ENCODE measurements around the gene SHC2.
"Not testable (repeated sequence)": the region's sequence is repeated elsewhere in the genome, so short reads cannot be mapped to it uniquely, and the experiment has no call there.

The SHC2 gene

DNA sequence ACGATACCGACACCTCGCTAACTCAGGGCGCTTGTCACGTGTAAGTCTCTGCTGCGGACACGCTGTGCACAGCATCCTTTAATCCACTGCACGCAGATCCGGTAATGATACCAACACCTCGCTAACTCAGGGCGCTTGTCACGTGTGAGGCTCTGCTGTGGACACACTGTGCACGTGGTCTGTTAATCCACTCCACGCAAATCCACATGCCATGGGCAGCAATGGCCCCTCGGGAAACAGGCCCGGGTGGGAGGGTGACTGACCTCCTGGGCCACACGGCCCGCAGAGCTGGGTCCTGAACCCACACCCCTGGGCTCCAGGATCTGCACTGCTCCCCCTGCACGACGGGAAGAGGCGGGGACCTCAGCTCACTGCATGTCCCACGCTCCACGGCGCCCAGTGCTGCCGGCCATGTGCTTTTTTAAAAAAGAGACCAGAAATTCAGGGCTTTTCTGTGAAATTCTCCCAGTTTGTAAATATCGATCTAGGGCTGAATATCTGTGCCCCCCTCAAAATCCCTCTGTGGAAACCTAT lies 16.1 kb downstream of the SHC2 start:
- DNase-seq, result no peak

DNA sequence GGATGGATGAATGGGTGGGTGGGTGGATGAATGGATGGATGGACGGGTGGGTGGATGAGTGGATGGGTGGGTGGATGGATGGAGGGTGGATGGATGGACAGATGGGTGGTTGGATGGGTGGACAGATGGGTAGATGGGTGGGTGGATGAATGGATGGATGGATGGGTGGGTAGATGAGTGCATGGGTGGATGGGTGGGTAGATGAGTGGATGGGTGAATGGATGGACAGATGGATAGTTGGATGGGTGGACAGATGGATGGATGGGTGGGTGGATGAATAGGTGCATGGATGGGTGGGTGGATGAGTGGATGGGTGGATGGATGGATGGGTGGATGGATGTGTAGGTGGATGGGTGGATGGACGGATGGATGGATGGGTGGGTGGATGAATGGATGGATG lies 17.8 kb downstream of the SHC2 start:
- no peak for DNase-seq

DNA sequence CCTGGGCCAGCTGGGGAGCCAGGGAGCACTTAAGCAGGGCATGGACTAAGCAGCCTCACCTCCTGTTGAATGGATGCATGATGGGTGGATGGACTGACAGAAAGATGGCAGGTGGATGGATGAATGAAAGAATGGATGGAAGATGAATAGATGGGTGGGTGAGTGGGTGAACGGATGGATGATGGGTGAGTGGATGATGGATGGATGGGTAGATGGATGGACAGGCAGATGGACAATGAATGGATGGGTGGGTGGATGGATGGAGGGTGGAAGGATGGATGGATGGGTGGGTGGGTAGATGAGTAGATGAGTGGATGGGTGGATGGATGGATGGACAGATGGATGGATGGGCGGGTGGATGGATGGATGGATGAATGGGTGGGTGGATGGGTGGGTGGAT lies 18.7 kb downstream of the SHC2 start:
- DNase-seq, result no peak

DNA sequence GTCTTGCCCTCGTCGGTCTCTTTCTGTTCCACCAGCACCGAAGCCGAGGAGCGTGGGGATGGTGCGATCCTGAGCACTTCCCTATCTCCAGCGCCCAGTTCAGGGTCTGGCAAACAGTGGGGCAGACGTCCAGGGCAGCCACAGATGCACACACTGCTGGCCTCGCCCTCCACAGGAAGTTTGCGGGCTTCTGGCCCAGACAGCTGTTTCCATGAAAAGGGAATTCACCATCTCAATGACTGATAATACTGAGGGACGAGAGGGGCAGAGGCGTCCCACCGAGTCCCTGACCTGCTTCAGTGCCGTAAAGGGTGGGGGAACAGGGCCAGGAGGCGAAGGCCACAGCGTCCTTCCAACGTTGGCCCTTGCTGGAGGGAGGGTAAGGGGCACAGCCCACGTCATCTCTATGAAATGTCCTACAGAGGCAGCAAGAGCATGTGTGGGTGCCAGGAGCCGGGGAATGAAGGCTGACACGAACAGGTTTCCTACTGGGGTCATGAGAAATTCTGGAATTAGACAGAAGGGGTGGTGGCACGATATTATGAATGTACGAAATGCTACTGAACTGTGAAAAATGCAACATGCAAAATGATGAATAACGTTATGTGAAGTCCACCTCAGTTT lies 19.5 kb downstream of the SHC2 start:
- no peak for DNase-seq

DNA sequence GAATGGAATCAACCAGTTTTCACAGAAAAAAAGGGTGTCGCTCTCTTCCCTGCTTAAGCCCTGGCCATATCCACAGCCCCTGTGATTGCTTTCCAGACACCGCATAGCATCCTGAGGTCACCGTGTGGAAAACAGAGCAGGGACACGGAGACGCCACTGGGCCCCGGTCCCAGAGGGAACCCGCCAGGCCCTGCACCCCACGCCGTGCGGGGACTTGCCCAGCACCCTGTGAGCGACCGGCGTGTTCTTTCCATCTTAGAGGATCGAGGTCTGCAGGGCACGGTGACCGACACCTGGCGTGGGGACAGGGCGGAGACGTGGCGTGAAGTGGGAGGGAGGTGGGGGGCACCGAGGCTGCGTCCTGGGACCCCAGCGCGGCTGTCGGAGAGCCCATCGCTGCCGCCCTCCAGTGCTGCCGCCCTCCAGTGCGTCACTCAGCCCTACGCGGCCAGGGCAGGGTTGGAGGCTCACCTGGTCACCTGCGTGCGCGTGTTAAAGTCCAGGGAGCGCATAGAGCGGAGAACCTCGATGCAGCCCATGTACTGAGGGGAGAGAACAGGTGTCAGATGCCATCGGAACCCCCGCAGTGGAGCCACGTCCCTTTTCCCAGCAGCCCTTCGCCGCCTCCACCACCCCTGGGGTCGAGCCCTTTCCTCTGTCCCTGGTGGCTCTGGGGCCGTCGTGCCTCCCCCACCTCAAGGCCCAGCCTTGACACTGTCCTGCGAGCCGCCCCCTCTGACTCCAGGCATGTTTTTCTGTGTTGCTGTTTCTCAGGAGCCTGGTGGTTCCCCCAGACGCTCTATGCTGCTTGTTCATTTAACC lies 20.2 kb downstream of the SHC2 start:
- DNase-seq, result no peak

DNA sequence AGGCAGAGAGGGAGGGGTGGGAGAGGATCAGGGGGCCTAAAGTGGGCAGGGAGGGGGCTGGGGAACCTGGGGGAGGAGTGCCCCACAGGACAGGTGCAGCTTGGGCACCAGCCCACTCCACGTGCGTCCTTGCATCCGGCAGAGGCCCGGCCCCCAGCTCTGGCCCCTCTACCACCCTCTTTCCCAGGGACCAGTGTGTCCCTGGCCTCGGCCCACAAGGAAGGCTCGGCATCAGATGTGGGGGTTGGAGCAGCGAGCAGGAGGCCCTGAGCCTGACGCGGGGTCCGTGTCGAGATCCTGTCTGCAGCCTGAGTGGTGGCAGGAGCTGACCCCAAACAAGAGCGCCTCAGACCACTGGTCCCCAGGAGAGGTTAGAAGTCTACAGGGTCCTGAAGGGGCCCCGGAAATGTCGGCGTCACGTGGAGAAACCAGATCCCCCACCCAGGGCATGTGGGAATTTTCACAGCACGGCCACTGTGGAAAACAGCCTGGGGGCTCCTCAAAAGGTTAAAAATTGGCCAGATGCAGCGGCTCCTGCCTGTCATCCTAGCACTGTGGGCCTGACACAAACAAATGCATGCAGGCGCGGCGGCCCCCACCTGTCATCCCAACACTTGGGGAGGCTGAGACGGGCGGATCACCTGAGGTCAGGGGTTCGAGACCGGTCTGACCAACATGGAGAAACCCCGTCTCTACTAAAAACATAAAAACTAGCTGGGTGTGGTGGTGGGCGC lies 21.5 kb downstream of the SHC2 start:
- no peak for DNase-seq

DNA sequence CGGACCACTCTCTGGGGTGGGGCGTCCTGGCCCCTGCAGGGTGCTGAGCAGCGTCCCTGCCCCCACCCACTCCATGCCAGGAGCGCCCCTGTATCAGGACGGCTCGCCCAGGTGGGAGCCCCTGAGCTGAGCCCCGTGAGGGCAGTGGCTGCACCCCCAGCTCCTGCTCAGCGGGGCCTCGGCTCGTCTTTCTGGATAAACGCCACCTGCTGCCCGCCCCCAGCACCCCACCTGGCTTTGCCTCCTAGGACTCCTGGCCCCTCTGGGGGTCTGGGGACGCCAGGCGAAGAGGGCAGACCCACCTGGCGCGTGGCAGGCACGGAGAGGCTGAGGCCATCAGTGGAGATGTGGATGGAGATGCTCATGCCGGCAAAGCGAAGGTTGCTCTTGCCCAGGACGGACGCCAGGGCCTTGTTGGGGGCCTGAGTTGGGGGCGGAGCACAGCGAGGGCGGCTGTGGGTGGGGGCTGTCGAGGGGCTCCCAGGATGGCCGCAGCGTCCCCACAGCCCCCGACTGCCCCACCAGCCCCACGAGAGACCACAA lies 22.3 kb downstream of the SHC2 start:
- no peak for DNase-seq

DNA sequence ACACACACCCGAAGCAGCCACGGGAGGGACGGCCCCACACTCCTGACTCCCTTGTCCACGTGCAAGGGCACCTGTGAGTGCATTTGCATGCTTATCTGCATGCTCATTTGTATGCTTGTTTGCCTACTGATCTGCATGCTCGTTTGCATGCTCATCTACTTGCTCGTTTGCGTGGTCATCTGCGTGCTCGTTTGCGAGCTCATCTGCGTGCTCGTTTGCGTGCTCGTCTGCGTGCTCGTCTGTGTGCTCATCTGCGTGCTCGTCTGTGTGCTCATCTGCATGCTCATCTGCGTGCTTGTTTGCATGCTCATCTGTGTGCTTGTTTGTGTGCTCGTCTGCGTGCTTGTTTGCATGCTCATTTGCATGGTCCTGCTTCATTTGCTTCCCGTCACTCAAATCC lies 23.8 kb downstream of the SHC2 start:
- no peak for DNase-seq

DNA sequence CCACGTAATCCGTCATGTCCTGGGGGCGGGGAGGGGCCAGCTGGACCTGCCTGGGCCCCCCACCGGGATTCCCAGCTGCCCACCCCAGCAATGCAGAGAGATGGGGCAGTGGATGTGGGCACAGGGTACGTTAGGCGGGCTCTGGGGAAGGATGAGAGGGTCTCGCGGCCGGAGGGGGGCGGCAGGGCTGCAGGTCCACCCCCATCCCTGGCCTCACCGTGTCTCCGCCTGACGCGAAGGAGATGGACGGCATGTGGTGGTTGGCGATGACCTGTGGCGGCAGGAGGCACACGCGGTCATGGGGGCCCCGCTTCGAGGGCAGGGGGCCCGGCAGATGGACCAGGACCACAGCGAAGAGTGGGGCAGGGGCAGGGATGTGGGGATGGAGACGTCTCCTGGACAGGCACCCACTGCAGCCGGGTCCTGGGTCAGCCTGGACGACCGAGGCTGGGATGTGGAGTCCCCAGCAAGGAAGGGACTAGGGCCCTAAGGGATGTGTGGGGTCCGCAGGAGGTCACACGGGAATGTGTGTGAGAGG lies 24.4 kb downstream of the SHC2 start:
- no peak for DNase-seq

DNA sequence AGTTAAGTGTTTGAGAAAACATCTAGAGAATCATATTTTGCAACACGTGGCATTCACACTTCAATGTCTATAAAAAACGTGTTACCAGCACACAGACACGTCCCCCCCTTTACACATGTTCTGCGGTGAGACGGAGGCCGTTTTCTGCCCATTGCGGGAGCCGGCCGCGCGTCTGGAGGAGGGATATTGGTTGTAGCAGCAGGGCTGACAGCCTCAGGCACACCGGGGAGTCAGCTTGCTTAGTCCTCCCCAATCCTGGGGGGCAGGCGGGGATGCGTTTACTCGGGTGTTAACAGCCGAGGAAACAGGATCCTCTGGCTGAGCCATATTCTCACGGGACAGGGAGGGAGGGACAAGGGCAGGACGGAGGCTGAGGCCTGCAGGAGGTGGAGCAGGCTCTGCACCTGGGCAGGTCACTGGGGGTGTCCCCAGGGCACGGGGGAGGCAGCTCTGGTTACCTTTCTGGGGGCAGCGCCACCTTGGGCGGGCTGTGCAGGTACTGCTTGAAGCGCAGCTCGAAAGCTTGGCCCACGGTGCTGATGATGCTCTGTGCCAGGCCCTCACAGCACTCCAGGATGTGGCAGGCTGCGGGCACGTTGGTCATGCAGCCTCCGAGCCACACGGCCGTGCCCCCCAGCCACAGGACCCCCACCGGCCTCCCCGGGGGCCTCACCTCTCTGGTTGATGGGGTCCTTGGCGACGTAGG lies 25.0 kb downstream of the SHC2 start:
- DNase-seq, result no peak

DNA sequence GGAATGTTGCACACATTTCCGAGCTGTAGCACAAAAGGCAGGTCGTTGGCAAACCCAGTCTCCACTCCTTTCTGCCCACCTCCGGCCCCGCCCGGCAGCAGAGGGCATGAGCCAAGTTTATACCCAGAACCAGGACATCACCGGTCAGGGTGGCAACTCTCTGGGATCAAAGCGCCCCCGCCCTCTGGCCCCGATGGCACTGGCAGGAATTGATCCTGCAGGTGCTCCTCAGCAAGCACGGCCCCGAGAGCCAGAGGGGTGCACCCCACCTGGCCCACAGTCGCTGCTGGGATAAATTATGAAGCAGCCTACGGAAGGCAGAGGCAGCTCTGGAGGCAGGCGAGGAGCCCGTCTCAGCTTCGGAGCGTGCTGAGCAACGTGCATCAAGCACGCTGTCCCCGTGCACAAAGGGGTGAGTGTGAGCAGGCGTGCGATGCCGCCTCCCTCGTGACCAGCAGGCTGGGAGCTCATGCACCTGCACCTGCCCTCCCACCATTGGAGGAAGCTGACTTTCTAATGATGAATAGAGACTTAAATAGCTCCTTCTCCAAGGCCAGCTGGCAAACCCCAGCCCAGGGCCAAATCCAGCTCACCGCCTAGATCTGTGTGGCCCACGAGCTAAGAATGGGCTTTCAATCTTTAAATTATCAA lies 25.7 kb downstream of the SHC2 start:
- no peak for DNase-seq

DNA sequence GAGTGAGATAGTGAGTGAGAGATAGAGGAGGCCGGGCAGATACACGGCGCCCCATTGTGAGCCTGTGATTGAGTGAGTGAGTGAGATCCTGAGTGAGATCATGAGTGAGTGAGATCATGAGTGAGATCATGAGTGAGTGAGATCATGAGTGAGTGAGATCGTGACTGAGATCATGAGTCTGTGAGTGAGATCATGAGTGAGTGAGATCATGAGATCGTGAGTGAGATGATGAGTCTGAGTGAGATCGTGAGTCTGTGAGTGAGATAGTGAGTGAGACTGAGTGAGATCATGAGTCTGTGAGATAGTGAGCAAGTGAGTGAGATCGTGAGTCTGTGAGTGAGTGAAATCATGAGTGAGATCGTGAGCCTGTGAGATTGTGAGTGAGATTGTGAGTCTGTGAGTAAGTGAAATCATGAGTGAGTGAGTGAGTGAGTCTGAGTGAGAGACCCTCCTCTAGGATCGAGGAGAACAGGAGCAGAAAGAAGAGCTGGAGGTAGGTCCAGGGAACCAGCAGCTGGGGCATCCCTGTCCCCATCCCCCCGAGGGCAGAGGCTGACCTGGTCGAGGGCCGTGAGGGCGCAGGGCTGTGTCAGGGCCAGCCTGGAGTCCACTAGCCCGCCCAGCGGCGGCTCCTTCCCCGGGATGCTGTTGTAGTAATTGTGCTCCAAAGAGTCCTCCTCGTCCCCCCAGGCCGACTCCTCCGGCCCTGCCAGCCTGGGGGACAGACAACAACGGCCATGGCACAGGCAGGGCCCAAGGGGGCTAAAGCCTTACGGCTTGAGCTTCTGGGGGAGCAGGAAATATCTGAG lies 26.5 kb downstream of the SHC2 start:
- DNase-seq, result no peak

DNA sequence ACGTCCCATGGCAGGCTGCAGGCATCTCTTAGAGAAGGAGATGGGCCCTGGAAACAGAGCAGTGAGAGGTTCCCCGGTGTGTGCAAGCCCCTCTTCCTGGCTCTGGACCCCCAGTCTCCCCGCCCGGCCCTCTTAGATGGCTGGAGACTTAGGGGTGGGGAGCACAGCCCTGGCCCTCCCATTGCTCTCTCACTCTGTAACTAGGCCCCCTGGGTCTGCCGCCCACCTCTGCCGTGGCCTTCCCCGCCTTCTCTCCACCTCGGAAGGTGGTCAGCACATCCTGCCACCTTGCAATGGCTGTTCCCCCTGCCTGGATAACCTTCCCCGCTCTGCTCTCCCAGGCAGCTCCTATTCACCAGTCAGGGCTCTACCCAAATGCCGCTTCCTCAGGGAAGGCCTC lies 30.1 kb downstream of the SHC2 start:
- DNase-seq, result no peak

DNA sequence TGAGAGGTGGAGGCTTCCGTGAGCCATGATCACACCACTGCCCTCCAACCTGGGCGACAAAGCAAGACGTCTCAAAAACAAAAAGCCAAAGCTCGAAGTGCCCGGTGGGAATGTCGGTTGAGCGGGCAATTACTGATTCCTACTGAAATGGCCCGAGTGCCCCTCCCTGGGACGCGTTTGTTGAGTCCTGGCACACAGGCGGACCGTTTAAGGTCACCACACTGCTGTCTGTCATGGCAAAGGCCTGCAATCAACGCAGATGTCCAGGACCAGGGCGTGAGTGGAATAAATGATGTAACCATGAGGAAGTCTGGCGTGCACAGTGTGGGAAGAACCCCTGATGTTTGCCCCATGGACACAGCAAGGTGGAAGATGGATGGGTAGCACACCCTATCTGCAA lies 32.7 kb downstream of the SHC2 start:
- DNase-seq, result no peak

DNA sequence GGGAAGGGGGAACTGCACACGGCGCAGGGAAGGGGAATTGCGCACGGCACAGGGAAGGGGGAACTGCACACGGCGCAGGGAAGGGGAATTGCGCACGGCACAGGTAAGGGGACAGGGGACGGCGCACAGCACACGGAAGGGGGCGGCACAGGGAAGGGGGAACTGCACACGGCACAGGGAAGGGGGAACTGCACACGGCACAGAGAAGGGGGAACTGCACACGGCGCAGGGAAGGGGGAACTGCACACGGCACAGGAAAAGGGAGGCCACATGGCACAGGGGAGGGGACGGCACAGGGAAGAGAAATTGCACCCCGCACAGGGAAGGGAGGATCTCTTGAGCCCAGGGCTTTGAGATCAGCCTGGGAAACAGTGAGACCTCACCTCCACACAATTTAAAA lies 33.2 kb downstream of the SHC2 start:
- not testable (repeated sequence) for DNase-seq

DNA sequence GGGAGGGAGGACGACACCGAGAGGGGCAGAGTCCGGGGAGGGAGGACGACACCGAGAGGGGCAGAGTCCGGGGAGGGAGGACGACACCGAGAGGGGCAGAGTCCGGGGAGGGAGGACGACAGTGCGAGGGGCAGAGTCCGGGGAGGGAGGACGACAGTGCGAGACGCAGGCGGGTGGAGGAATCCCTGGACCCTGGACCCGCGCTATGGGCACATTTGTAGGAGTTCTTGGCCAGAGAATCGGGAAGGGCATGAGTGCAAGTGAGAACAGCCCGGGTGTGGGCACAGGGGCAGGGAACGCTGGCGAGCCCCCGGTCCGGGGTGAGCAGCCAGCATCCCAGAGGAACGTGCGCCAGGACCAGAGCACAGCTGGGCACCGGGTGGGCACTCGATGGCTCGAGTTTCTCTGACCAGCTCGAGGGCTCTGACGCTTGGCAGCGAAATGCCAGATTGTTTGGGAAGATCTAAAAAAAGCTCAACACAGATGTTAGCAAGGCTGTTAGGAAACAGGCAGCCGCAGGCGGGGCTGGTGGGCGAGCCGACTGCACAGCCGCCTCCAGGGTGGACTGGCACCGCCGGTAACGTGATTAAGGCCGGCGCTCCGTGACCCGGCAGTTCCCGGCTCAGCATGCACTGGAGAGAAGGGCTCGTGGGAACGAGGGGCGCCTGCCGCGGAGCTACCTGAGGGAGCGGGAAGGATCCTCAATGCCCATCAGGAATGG lies 33.9 kb downstream of the SHC2 start:
- DNase-seq, result no peak

DNA sequence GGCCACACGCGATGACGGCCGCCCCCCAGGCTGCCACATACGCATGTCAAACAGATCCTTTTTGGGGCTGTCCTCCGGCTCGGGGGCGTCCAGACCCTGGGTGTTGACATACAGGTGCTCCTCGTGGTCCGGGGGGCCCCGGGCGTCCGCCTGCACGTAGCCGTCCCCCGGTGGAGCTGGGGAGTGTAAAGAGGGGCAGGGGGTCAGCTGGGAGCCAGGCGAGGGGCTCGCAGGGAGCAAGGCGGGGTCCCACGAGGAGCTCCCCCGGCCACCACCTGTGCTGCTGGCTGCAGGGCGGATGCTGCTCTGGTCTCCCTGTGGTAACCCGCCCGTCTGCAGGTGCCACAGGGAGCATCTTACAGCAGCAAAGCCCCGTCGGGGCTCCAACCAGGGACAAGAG lies 35.8 kb downstream of the SHC2 start:
- DNase-seq, result no peak

DNA sequence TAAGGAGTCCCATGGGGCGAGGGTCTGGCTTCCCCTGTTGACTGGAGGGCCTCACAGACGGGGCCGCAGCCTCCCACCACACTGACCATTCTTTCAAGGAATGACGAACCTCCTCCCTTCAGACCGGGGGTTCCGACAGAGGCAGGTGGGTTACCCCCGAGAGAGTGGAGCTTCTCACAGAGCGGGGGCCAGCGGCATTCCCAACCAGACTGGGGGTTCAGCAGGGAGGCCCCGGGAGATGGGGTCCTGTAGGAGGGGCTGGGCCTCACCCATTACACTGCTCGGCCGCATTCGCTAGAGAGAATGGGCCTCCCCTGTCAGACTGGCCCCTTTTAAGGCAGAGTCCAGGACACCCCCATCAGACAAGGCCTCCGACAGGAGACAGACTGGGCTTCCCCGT lies 36.3 kb downstream of the SHC2 start:
- DNase-seq, result no peak

DNA sequence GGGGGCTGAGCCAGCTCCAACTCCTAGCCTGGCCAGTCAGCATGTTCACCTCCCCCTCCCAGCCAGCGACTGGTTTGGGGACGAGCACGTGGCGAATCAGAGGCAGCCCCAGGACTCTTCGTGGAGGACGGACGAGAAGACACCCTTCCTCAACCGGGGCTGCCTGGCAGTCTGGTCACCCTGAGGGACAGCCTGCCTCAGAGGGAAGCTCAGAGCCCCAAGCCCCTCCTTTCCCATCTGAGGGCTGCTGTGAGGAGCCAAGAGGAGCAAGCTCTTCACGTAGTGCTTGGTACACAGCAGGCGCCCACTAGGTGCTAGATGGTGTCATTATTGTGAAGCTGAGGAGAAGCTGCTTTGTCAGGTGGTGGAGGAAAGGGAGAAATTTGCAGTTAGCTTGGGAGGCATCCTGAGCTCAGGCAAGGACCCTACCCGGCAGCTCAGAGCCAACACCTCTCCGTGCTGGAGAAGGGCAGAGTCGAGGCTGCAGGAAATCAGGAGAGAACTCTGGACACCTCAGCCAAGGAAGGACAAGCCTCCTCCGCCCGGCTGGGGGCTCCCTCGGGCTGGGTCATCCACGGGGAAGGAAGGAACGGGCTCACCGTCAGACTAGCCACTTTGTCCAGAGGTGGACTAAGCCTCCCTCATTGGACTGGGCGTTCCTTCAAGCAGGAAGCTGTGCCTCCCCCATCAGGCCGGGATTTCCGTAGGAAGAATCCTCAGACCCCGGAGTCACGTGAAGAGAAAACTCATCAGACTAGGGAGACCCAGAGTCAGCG lies 37.0 kb downstream of the SHC2 start:
- DNase-seq, result no peak

DNA sequence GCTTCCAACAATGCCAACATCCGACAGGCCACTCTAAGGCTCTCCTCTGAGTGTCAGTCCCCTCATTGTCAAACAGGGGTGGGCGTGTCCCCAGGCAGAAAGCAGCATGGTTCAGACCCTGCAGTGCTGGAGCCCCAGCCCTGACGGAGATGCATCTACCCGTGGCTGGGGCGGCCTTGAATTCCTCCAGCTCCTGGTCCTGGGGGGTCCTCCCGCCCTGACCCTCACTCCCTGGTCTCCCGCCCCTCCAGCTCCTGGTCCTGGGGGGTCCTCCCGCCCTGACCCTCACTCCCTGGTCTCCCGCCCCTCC lies 38.0 kb downstream of the SHC2 start:
- DNase-seq, result not testable (repeated sequence)
